H1 (cell line): ENCODE results near the gene TNRC6B. TPM values are rescaled to one million over a fixed set of nuclear protein-coding genes. Genes with fewer than 3 reads are reported as not detected.

Experiments used
- CTCF ChIA-PET: fragments of 300-600 bp; sonication (Branson Sonifier 250); formaldehyde crosslinking; loops from one replicate; lab custom pipeline; 2021; ENCODE audit not compliant: partially characterized antibody; lab: Charles Lee
- POLR2A ChIA-PET: fragments of 300-600 bp; sonication (Branson Sonifier 250); formaldehyde crosslinking; loops from one replicate; lab custom pipeline; 2021; ENCODE audit warnings: inconsistent platforms; ENCODE audit not compliant: partially characterized antibody; lab: Charles Lee
- DNase-seq, 2 experiments: peaks; one replicate each; pipeline versions ENCODE4 v3.0.0 to v3.0.0-alpha.2; 2010 to 2022; ENCODE audit warnings: low spot score in 2 of 2, low read depth in 1 of 2, mixed read lengths in 1 of 2
- FAIRE-seq: peaks from 2 replicates; lab custom pipeline; 2011; peaks lifted over from hg19 to GRCh38; lab: Jason Lieb, UNC
- H2AFZ ChIP-seq: 2 replicates; pipeline ENCODE4 v1.8.1; 2012; ENCODE audit warnings: low read length, inconsistent platforms
- H2AK5ac ChIP-seq: 2 replicates; pipeline ENCODE4 v1.6.1; 2013; ENCODE audit warnings: low read depth, low read length
- H2BK120ac ChIP-seq: replicated peaks from 2 replicates; pipeline ENCODE3; 2013; ENCODE audit warnings: low read depth, low read length, inconsistent platforms
- H2BK12ac ChIP-seq: 2 replicates; pipeline ENCODE4 v1.6.1; 2013; ENCODE audit warnings: low read depth, low read length
- H2BK15ac ChIP-seq: 2 replicates; pipeline ENCODE4 v1.6.1; 2013; ENCODE audit warnings: low read length
- H2BK20ac ChIP-seq: 2 replicates; pipeline ENCODE4 v1.6.1; 2013; ENCODE audit warnings: low read length
- H2BK5ac ChIP-seq: 2 replicates; pipeline ENCODE4 v1.6.1; 2013; ENCODE audit warnings: low read depth, low read length
- H3K14ac ChIP-seq: 2 replicates; pipeline ENCODE4 v1.6.1; 2013; ENCODE audit warnings: inconsistent platforms; ENCODE audit not compliant: insufficient read length
- H3K18ac ChIP-seq: 2 replicates; pipeline ENCODE4 v1.6.1; 2013; ENCODE audit warnings: low read length; ENCODE audit errors: extremely low read depth
- H3K23ac ChIP-seq: 2 replicates; pipeline ENCODE4 v1.6.1; 2013; ENCODE audit warnings: inconsistent platforms; ENCODE audit not compliant: insufficient read length
- H3K23me2 ChIP-seq: 2 replicates; pipeline ENCODE4 v1.6.1; 2013; ENCODE audit warnings: low read depth, low read length
- H3K27ac ChIP-seq: 2 replicates; pipeline ENCODE4 v1.6.1; 2011; ENCODE audit warnings: low read depth, low read length, inconsistent platforms
- H3K27me3 ChIP-seq, 4 experiments: replicated peaks in 1 of 4; 1 replicate in 1 of 4; 2 replicates in 3 of 4; pipeline versions ENCODE4 v1.6.1 to v1.8.1; 2011 to 2013; ENCODE audit warnings: low read length in 3 of 4, mild to moderate bottlenecking in 3 of 4, inconsistent platforms in 2 of 4, mixed read lengths in 2 of 4, moderate library complexity in 1 of 4; ENCODE audit not compliant: control insufficient read depth in 3 of 4, insufficient read depth in 3 of 4; ENCODE audit errors: extremely low read depth in 1 of 4
- H3K36me3 ChIP-seq, 4 experiments: 2 replicates each; pipeline versions ENCODE4 v1.6.1 to v1.8.1; 2011 to 2013; ENCODE audit warnings: mild to moderate bottlenecking in 4 of 4, low read length in 3 of 4, moderate library complexity in 2 of 4, control low read depth in 1 of 4, inconsistent platforms in 1 of 4; ENCODE audit not compliant: insufficient read depth in 4 of 4, control insufficient read depth in 2 of 4
- H3K4ac ChIP-seq: replicated peaks from 2 replicates; pipeline ENCODE3; 2013; ENCODE audit warnings: low read length, low read depth, mixed read lengths, inconsistent platforms; ENCODE audit not compliant: insufficient read length
- H3K4me1 ChIP-seq, 4 experiments: replicated peaks in 1 of 4; 1 replicate in 1 of 4; 2 replicates in 3 of 4; pipeline versions ENCODE4 v1.6.1 to v1.8.1; 2011 to 2013; ENCODE audit warnings: low read length in 3 of 4, inconsistent platforms in 2 of 4, mixed read lengths in 1 of 4; ENCODE audit not compliant: insufficient read depth in 4 of 4, control insufficient read depth in 3 of 4
- H3K4me2 ChIP-seq, 2 experiments: 2 replicates each; pipeline versions ENCODE4 v1.6.1 to v1.8.1; 2011 to 2013; ENCODE audit warnings: low read depth in 2 of 2, low read length in 2 of 2, control low read depth in 1 of 2, inconsistent platforms in 1 of 2, mild to moderate bottlenecking in 1 of 2; ENCODE audit not compliant: insufficient read depth in 1 of 2
- H3K4me3 ChIP-seq, 4 experiments: fragments of 200-600, 300-600 bp in 1 of 4; sonication (generic), shearing (Covaris generic), sonication (Bioruptor Twin) in 1 of 4; 2 replicates each; pipeline versions ENCODE4 v1.5.1 to v1.8.1; 2011 to 2016; ENCODE audit warnings: low read length in 4 of 4, low read depth in 3 of 4, control low read depth in 2 of 4, inconsistent platforms in 2 of 4, mild to moderate bottlenecking in 2 of 4, mixed read lengths in 1 of 4, moderate library complexity in 1 of 4; ENCODE audit not compliant: insufficient read depth in 2 of 4; ENCODE audit errors: extremely low read depth in 1 of 4
- H3K56ac ChIP-seq: replicated peaks from 2 replicates; pipeline ENCODE3; 2013; ENCODE audit warnings: low read depth, mild to moderate bottlenecking, mixed read lengths, low read length, inconsistent platforms; ENCODE audit not compliant: insufficient read length
- H3K79me1 ChIP-seq: 2 replicates; pipeline ENCODE4 v1.6.1; 2013; ENCODE audit warnings: low read depth, low read length, control low read depth
- H3K79me2 ChIP-seq, 2 experiments: 2 replicates each; pipeline versions ENCODE4 v1.6.1 to v1.8.1; 2012 to 2013; ENCODE audit warnings: low read length in 2 of 2, mild to moderate bottlenecking in 2 of 2, inconsistent platforms in 1 of 2; ENCODE audit not compliant: insufficient read depth in 2 of 2, control insufficient read depth in 1 of 2
- H3K9ac ChIP-seq, 4 experiments: replicated peaks in 1 of 4; 1 replicate in 1 of 4; 2 replicates in 3 of 4; pipeline versions ENCODE4 v1.6.1 to v1.8.1; 2011 to 2013; ENCODE audit warnings: low read depth in 3 of 4, low read length in 3 of 4, control low read depth in 2 of 4, mild to moderate bottlenecking in 2 of 4, moderate library complexity in 2 of 4, inconsistent platforms in 1 of 4; ENCODE audit errors: extremely low read depth in 1 of 4
- H3K9me3 ChIP-seq, 2 experiments: 2 replicates each; pipeline versions ENCODE4 v1.6.1 to v1.8.1; 2012 to 2013; ENCODE audit warnings: mild to moderate bottlenecking in 2 of 2, moderate library complexity in 2 of 2, control low read depth in 1 of 2, inconsistent platforms in 1 of 2, low read depth in 1 of 2, low read length in 1 of 2, mixed read lengths in 1 of 2; ENCODE audit not compliant: insufficient read depth in 2 of 2
- H4K20me1 ChIP-seq, 2 experiments: replicated peaks in 1 of 2; 2 replicates each; pipeline versions ENCODE3 to v1.8.1; 2011 to 2013; ENCODE audit warnings: inconsistent platforms in 2 of 2, low read length in 2 of 2, mild to moderate bottlenecking in 1 of 2; ENCODE audit not compliant: insufficient read depth in 2 of 2, control insufficient read depth in 1 of 2
- H4K5ac ChIP-seq: 2 replicates; pipeline ENCODE4 v1.6.1; 2013; ENCODE audit warnings: low read length, low read depth, mixed read lengths, inconsistent platforms; ENCODE audit not compliant: insufficient read length
- H4K8ac ChIP-seq: 2 replicates; pipeline ENCODE4 v1.8.0; 2013; ENCODE audit warnings: mild to moderate bottlenecking, moderate library complexity, low read length, inconsistent platforms; ENCODE audit not compliant: insufficient read depth; ENCODE audit errors: extremely low read depth
- H4K91ac ChIP-seq: replicated peaks from 2 replicates; pipeline ENCODE3; 2013; ENCODE audit warnings: low read length, mixed read lengths, inconsistent platforms; ENCODE audit not compliant: insufficient read length
- ASH2L ChIP-seq: fragments of 200-600, 300-600 bp; sonication (generic); IDR thresholded peaks from one replicate; pipeline ENCODE4 v1.7.1; 2017; ENCODE audit warnings: low read length
- EP300 ChIP-seq, 2 experiments: IDR thresholded peaks; 1 replicate in 1 of 2; 2 replicates in 1 of 2; pipeline ENCODE4 v1.6.1; 2011 to 2012; ENCODE audit warnings: low read depth in 2 of 2, low read length in 2 of 2, mild to moderate bottlenecking in 2 of 2, borderline replicate concordance in 1 of 2, inconsistent platforms in 1 of 2, moderate library complexity in 1 of 2
- GTF2F1 ChIP-seq: IDR thresholded peaks from 2 replicates; pipeline ENCODE4 v1.6.1; 2012; ENCODE audit warnings: low read depth, low read length, improper control_type of control experiment, borderline replicate concordance
- JUND ChIP-seq: IDR thresholded peaks from 2 replicates; pipeline ENCODE4 v1.6.1; 2011; ENCODE audit warnings: mild to moderate bottlenecking, improper control_type of control experiment, low read length
- KDM5A ChIP-seq: fragments of 200-600 bp; IDR thresholded peaks from 2 replicates; pipeline ENCODE4 v1.7.1; 2012; ENCODE audit warnings: mild to moderate bottlenecking, low read length, inconsistent platforms, mixed read lengths
- RBBP5 ChIP-seq: IDR thresholded peaks from 2 replicates; pipeline ENCODE4 v1.7.1; 2012; ENCODE audit warnings: low read depth, mild to moderate bottlenecking, inconsistent platforms, low read length, moderate library complexity, borderline replicate concordance
- YY1 ChIP-seq: IDR thresholded peaks from 2 replicates; pipeline ENCODE4 v1.6.1; 2011; ENCODE audit warnings: low read depth, mild to moderate bottlenecking, low read length
- polyA plus RNA-seq, 7 experiments: library from polyadenylated mRNA; depleted of rRNA in 3 of 7; stranded (reverse) in 5 of 7; unstranded in 2 of 7; fragments of >200 nt in 5 of 7; fragments of 200-250 nt in 2 of 7; gene quantifications; 1 replicate in 5 of 7; 2 replicates in 1 of 7; 4 replicates in 1 of 7; pipeline versions ENCODE4 v1.2.1 to v1.2.3, GENCODE V29; 2011 to 2013; ENCODE audit warnings: missing spikeins in 2 of 7, mixed read lengths in 2 of 7
- total RNA-seq: library from RNA; stranded (reverse); fragmentation: NEBNext Ultra II Directional; extraction: Animal tissue kit (Norgen Biotek cat#: 25700); gene quantifications from 2 replicates; pipeline ENCODE4 v1.2.1, GENCODE V29; 2021
- TF ChIP-seq, protein P1 (sequence below): IDR thresholded peaks from 2 replicates; pipeline ENCODE4 v1.6.1; 2011; ENCODE audit warnings: low read length, improper control_type of control experiment

Gene TNRC6B
- total and polyA plus RNA-seq, 2 of the 8 experiments (the other 6 are each of a cell fraction or from before 2014, with no cell fraction given): 12.5 to 48.9 TPM

GRCh38 chr22:40240686-40241085 lies 63.0 kb downstream of the TNRC6B start:
- Histone ChIP-seq H3K4me1 (peaks cover 8 to 13% (median 13%) of the 10 kb centered on the region in 4 experiments), H4K8ac (no peak overlapping the region), H3K79me1 (peaks cover 21% of the 10 kb centered on the region), H3K4ac (no peak overlapping the region), H2BK5ac (no peak overlapping the region), H2AFZ (no peak overlapping the region), H3K79me2 (peaks cover 23 to 94% of the 10 kb centered on the region in 2 experiments), H3K9ac (no peak overlapping the region), H2AK5ac (no peak overlapping the region), H3K56ac (no peak overlapping the region), H4K91ac (no peak overlapping the region), H3K18ac (no peak overlapping the region), H3K4me2 (no peak overlapping the region), H2BK20ac (no peak overlapping the region), H4K20me1 (peaks cover 28 to 41% of the 10 kb centered on the region in 2 experiments), H3K27me3 (no peaks in the 10 kb centered on the region), H2BK120ac (no peak overlapping the region), H3K36me3 (no peaks in the 10 kb centered on the region), H2BK15ac (no peak overlapping the region), H3K4me3 (no peak overlapping the region), H4K5ac (no peak overlapping the region), H3K23ac (no peak overlapping the region), H3K14ac (no peak overlapping the region), H2BK12ac (no peak overlapping the region), H3K27ac (no peak overlapping the region), H3K9me3 (no peaks in the 10 kb centered on the region), H3K23me2 (no peaks in the 10 kb centered on the region)
- FAIRE-seq (no peak), DNase-seq (no peak)
- ChIA-PET POLR2A (interaction anchor here (1.6 kb wide), 2 partner anchors 16 to 47 kb away, joined by 4 to 5 read pairs; no protein-coding TSS in a partner anchor), CTCF (no interaction called here)
- TF ChIP-seq JUND: no peak
- no peak for TF ChIP-seq EP300 (IDR thresholded peaks at IDR 0.05; ENCODE audit: borderline replicate concordance in 1 of 2, low read depth in 2 of 2, low read length in 2 of 2)
- no peak for TF ChIP-seq RBBP5
- TF ChIP-seq, protein P1, sequence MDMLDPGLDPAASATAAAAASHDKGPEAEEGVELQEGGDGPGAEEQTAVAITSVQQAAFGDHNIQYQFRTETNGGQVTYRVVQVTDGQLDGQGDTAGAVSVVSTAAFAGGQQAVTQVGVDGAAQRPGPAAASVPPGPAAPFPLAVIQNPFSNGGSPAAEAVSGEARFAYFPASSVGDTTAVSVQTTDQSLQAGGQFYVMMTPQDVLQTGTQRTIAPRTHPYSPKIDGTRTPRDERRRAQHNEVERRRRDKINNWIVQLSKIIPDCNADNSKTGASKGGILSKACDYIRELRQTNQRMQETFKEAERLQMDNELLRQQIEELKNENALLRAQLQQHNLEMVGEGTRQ: no peak
- TF ChIP-seq ASH2L: no peak
- TF ChIP-seq GTF2F1: no peak
- TF ChIP-seq YY1: no peak
- TF ChIP-seq KDM5A: no peak
